GM12873 (cell line): ENCODE results near the gene MAN1C1.

Source experiments
- CTCF ChIP-seq: IDR thresholded peaks from 2 replicates; pipeline ENCODE4 v1.5.1; 2012; ENCODE audit warnings: low read depth, mild to moderate bottlenecking, moderate library complexity, low read length, control low read depth; ENCODE audit not compliant: insufficient read depth; ENCODE audit errors: missing control alignments

The MAN1C1 gene

GRCh38 chr1:25724201-25724600, 107.6 kb downstream of the MAN1C1 start:
- TF ChIP-seq CTCF: no peak

- no peak for TF ChIP-seq CTCF
These were observed 108.4 kb downstream of the MAN1C1 start for GRCh38 chr1:25724966-25725365.

GRCh38 chr1:25725482-25725881, 108.9 kb downstream of the MAN1C1 start:
- TF ChIP-seq CTCF: no peak

- TF ChIP-seq CTCF: no peak
These were observed 110.5 kb downstream of the MAN1C1 start for GRCh38 chr1:25727088-25727487.

DNA sequence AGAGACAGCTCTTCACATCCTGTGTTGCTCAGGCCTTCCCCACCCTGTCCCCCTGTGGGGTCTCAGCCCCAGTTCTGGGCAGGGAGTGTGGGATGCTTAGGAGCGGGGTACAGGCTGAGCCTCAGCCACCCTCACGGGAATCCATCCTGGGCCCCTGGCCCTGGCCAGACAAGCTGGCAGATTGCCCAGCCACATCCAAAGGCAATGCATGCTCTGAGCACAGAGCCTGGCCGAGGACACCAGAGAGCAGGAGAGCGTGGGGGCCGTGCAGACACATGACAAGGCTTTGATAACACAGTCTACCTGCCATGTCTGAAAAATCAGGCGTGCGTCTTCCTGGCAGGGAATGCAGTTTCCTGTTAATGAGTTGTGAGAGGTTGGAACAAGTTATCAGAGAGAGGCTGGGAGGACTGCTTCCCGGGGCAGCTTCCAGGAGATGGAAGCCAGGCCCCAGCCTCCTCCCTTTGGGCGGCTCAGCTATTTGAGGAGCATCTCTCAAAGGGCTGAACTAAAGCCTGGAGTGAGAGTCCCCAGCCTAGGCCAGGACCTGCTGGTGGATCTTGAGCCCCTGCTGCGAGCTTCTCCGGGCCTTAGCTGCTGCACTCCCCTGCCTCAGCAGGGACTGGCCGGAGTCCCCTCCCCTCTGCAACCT, 111.2 kb downstream of the MAN1C1 start:
- no peak for TF ChIP-seq CTCF

- TF ChIP-seq CTCF: no peak
These were observed 111.8 kb downstream of the MAN1C1 start for GRCh38 chr1:25728301-25728935.

DNA sequence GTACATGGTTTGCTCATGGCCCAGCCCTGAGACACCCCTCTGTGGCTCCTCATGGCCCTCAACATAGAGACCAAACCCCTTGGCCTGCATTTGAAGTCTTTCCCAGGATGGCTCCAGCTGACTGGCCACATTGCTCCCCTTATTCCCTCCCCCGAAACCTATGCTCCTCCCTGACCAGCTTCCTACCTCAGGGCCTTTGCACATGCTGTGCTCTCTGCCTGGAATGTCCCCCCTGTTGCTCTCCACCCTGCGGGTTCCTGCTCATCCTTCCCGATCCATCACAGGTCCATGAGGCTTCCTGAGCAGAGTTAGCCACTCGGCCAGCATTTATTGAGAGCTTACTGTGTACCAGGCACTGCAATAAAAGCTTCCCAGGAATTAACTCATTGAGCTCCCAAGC, 112.5 kb downstream of the MAN1C1 start:
- no peak for TF ChIP-seq CTCF
